HG03280 (cell line): ENCODE measurements around the gene BCKDHA.

Experiments used
- ATAC-seq: cut with Tn5 transposase; IDR thresholded peaks from one replicate; pipeline ENCODE4 v1.9.1; 2021; ENCODE audit warnings: mild to moderate bottlenecking, moderate library complexity; ENCODE audit not compliant: unreplicated experiment

Gene BCKDHA

GRCh38 chr19:41397086-41398049, at the start of gene BCKDHA, which contains the start of gene EXOSC5:
TSS of gene BCKDHA (plus strand) at chr19:41397818. CDS start at chr19:41397828, 10 bp downstream.
TSS of gene EXOSC5 (minus strand) at chr19:41397359. CDS start at chr19:41397328, 31 bp downstream.
- peak; percentile 95 for ATAC-seq

GRCh38 chr19:41350735-41351338, 46.8 kb upstream of the BCKDHA start:
- peak; percentile 0 for ATAC-seq

GRCh38 chr19:41351339-41352245, 46.0 kb upstream of the BCKDHA start:
- peak; percentile 40 for ATAC-seq

GRCh38 chr19:41352279-41352608, 45.4 kb upstream of the BCKDHA start:
- no peak for ATAC-seq

GRCh38 chr19:41352609-41353465, 44.8 kb upstream of the BCKDHA start:
- no peak for ATAC-seq

GRCh38 chr19:41353466-41354342, 43.9 kb upstream of the BCKDHA start, which contains the start of gene TGFB1:
TSS of gene TGFB1 (minus strand) at chr19:41353922. CDS start at chr19:41353044, 878 bp downstream.
- peak; percentile 40 for ATAC-seq

GRCh38 chr19:41354343-41354953, 43.2 kb upstream of the BCKDHA start:
- no peak for ATAC-seq

GRCh38 chr19:41355035-41355434, 42.6 kb upstream of the BCKDHA start:
- ATAC-seq, result no peak

- ATAC-seq, result no peak
These were observed 41.8 kb upstream of the BCKDHA start for GRCh38 chr19:41355802-41356201.

GRCh38 chr19:41356984-41357739, 40.5 kb upstream of the BCKDHA start:
- ATAC-seq, result no peak

GRCh38 chr19:41357746-41358145, 39.9 kb upstream of the BCKDHA start:
- ATAC-seq, result no peak

- no peak for ATAC-seq
These were observed 37.9 kb upstream of the BCKDHA start for GRCh38 chr19:41359741-41360140.

GRCh38 chr19:41362143-41362847, 35.3 kb upstream of the BCKDHA start:
- no peak for ATAC-seq

- ATAC-seq, result no peak
These were observed 34.3 kb upstream of the BCKDHA start for GRCh38 chr19:41363371-41363752.

- peak; percentile 90 for ATAC-seq
These were observed 33.7 kb upstream of the BCKDHA start, which contains the start of gene B9D2 for GRCh38 chr19:41363753-41364523. TSS of gene B9D2 (minus strand) at chr19:41364149. CDS start at chr19:41363519, 630 bp downstream.
